Type B pancreatic cell (in vitro differentiated cells): Measurements from ENCODE around the gene TWIST2. TPM values are rescaled to one million over a fixed set of nuclear protein-coding genes. Genes with fewer than 3 reads are reported as not detected.

Experiments
- DNase-seq: peaks from one replicate; pipeline ENCODE4 v3.0.0; 2021; ENCODE audit warnings: mixed read lengths; ENCODE audit not compliant: unreplicated experiment; ENCODE audit errors: extremely low spot score
- H3K27ac Mint-ChIP-seq: 2 replicates; pipeline ENCODE4 v1.8.0; 2021; ENCODE audit warnings: mild to moderate bottlenecking, mixed read lengths
- H3K27me3 Mint-ChIP-seq: 2 replicates; pipeline ENCODE4 v1.8.0; 2021; ENCODE audit warnings: mixed read lengths
- H3K36me3 Mint-ChIP-seq: 2 replicates; pipeline ENCODE4 v1.8.0; 2021; ENCODE audit warnings: mixed read lengths
- H3K4me1 Mint-ChIP-seq: one replicate; pipeline ENCODE4 v1.8.0; 2021; ENCODE audit warnings: mixed read lengths; ENCODE audit not compliant: unreplicated experiment
- H3K4me3 Mint-ChIP-seq: 2 replicates; pipeline ENCODE4 v1.8.0; 2021; ENCODE audit warnings: mild to moderate bottlenecking, mixed read lengths
- H3K9me3 Mint-ChIP-seq: 2 replicates; pipeline ENCODE4 v1.8.0; 2021; ENCODE audit warnings: mixed read lengths
- total RNA-seq: library from RNA; stranded (reverse); gene quantifications from 2 replicates; pipeline ENCODE4 v1.2.1, GENCODE V29; 2021; ENCODE audit warnings: low replicate concordance
- TF ChIP-seq, protein P1 (sequence below): fragments of 200-600 bp; sonication (generic); conservative IDR thresholded peaks from 2 replicates; pipeline ENCODE4 v1.5.0; 2021; ENCODE audit warnings: antibody characterized with exemption, mild to moderate bottlenecking

The TWIST2 gene
- total RNA-seq, 1 donor from 2014 or later = 27.3 TPM

DNA sequence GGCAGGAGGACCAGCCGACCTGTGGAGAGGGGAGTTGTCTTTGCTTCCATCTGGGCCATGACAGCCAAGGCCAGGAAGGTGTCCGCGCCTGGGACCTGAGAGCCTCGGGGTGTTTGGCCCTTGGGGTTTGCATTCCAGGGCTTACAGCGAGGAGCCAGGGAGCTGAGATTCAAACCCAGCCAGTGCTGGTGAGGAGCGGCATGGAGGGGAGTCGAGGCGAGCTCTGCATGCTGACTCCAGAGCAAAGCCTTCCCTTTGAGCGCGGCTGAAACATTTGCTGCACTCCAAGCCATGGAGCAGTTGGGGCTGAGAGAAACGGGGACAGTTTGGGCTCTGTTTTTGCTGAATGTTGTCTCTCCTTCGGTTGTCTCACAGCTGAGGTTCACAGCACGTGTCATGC lies 77.4 kb downstream of the TWIST2 start:
- H3K9me3 Mint-ChIP-seq = no peaks in the 10 kb centered on the region
- H3K4me3 Mint-ChIP-seq = no peak overlapping the region
- no peaks in the 10 kb centered on the region for H3K36me3 Mint-ChIP-seq
- TF ChIP-seq, protein P1, sequence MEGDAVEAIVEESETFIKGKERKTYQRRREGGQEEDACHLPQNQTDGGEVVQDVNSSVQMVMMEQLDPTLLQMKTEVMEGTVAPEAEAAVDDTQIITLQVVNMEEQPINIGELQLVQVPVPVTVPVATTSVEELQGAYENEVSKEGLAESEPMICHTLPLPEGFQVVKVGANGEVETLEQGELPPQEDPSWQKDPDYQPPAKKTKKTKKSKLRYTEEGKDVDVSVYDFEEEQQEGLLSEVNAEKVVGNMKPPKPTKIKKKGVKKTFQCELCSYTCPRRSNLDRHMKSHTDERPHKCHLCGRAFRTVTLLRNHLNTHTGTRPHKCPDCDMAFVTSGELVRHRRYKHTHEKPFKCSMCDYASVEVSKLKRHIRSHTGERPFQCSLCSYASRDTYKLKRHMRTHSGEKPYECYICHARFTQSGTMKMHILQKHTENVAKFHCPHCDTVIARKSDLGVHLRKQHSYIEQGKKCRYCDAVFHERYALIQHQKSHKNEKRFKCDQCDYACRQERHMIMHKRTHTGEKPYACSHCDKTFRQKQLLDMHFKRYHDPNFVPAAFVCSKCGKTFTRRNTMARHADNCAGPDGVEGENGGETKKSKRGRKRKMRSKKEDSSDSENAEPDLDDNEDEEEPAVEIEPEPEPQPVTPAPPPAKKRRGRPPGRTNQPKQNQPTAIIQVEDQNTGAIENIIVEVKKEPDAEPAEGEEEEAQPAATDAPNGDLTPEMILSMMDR = no peak
- no peak for DNase-seq
- peaks cover 7% of the 10 kb centered on the region for H3K27me3 Mint-ChIP-seq
- peaks cover 12% of the 10 kb centered on the region for H3K4me1 Mint-ChIP-seq
- no peak overlapping the region for H3K27ac Mint-ChIP-seq

- Mint-ChIP-seq H3K4me1 (peaks cover 12% of the 10 kb centered on the region), H3K27me3 (peaks cover 12% of the 10 kb centered on the region), H3K9me3 (no peaks in the 10 kb centered on the region), H3K4me3 (no peak overlapping the region), H3K27ac (peak overlapping the region; percentile 14), H3K36me3 (no peaks in the 10 kb centered on the region)
- no peak for DNase-seq
- TF ChIP-seq, protein P1 = no peak
Observed at GRCh38 chr2:238925816-238926521, 78.1 kb downstream of the TWIST2 start.

GRCh38 chr2:238926761-238927611 lies 79.1 kb downstream of the TWIST2 start:
- peaks cover 18% of the 10 kb centered on the region for H3K27me3 Mint-ChIP-seq
- TF ChIP-seq, protein P1 = no peak

DNA sequence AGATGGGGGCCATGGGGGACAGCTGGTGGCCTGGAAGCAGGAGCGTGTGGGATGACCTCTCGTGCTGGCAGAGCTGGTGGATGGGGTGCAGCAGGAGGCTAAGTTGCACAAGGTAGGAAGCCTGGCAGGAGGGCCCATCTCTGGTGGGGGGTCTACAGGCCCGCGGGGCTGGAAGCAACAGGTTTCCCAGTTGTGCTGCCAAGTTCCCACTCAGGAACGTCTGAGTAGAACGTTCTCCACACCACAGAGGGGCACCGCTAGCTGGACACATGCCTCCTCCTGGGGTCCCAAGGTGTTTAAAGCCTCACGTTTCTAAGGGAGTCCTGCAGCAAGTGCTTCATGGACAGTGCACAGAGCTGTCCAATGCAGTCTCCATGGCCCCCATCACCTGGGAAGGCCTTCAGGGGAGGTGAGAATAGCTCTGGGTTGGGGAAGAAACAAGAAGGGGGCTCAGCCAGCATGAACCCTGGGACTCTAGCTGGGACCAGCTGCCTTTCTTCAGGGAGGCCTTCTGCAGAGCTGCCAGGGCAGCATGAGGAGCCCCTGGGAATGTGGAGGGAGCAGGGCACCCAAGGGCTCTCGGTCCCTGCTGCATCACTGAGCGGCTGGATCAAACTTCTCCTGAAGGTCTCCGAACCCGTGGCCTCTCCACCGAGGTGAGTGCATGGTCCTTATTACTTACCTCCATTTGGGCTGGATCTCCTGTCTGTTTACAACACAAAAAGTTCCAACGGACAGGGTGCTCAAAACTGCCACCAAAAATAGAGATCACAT lies 80.0 kb downstream of the TWIST2 start:
- H3K36me3 Mint-ChIP-seq = no peaks in the 10 kb centered on the region
- peak; percentile 53 for DNase-seq
- H3K4me3 Mint-ChIP-seq = no peak overlapping the region

More at GRCh38 chr2:238926761-238927611, 79.1 kb downstream of the TWIST2 start:
- DNase-seq = peak; percentile 53
- Mint-ChIP-seq H3K4me3 (no peak overlapping the region), H3K27ac (no peak overlapping the region), H3K4me1 (peaks cover 12% of the 10 kb centered on the region), H3K9me3 (no peaks in the 10 kb centered on the region), H3K36me3 (no peaks in the 10 kb centered on the region)

More for the DNA sequence above, 80.0 kb downstream of the TWIST2 start:
- TF ChIP-seq, protein P1 = no peak
- Mint-ChIP-seq H3K9me3 (no peaks in the 10 kb centered on the region), H3K27ac (no peak overlapping the region), H3K4me1 (peaks cover 12% of the 10 kb centered on the region), H3K27me3 (peaks cover 18% of the 10 kb centered on the region)
